Midbrain (tissue), 1 donor: ENCODE measurements around the gene BCL11A.
A peak's percentile ranks its signal among the peaks of the same experiment; 100 is the strongest.

Source experiments
- DNase-seq: peaks from one replicate; lab custom pipeline; 2025; lab: John Stamatoyannopoulos, UW

BCL11A gene

GRCh38 chr2:60484133-60484645 is 69.3 kb downstream of the BCL11A start:
- no peak for DNase-seq

DNA sequence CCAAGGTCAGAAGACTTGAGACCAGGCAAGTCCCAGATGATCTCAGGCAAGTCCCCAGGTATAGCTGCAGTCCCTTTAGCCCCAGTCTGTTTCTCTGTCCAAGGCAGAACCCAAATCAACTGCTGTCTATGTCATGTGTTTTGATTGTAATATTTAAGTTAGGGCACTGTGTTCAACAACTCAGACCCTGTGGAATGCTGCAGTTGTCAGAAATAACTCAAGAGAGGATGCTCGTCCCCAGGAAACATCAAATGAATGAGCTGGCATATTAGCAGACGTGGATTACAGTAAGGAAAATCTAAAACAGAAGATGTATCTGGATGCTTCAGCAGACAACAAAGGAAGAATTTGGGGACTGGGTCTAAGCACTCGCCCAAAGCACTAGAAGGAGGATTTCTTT is 70.1 kb downstream of the BCL11A start:
- DNase-seq: no peak

- DNase-seq: no peak
Observed at GRCh38 chr2:60482222-60482621, 71.2 kb downstream of the BCL11A start.

DNA sequence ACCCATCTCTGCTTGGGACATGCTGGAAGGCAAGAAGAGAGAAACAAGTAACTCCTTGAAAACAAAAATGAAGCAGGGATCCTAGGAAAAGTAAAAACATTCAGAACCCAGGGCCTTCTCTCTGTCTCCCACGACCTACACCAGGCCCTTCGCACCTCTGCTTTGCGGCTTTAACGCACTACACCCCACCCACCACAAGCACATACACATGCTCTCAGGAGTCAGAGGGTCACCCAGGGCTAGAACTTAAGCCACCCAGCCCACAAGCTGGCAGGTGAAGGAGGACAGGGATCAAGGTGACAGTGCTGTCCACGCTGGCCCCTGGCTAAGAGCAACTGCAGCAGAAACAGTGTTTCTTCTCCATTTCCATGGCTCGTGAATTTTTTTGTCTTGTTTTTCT is 72.2 kb downstream of the BCL11A start:
- DNase-seq: no peak

DNA sequence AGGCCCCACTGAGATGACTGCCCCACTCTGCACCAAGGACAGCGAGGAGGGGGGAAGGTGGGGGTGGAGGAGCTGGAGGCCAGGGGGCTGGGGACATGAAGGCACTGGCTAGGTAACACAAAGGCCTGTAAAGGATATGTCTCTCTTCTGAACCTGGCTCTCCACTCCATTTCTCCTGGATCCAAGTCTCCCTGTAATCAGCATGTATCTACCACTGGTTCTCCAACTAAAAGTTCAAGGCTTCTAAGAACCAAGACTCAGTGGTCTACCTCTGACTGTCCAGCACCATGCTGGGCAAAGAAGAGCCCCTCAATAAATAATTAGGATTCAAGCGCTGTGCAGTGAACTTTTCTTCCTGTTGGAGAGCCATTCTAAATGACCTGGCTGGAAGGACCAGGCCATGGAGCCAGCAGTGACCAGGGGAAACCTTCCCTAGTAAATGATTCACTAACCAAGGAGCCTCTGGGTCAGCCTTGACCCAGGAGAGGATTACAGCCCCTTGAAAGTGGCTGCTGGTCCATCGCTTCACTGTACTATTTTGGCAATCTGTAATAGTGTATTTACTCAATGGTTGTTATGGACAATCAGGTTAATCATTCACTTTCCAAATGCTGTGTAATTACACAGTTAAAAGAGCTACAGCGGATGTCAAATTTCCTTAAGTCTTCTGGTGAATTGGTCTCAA is 73.2 kb downstream of the BCL11A start:
- DNase-seq: no peak

- DNase-seq: no peak
Observed at GRCh38 chr2:60479226-60480088, 74.0 kb downstream of the BCL11A start.

DNA sequence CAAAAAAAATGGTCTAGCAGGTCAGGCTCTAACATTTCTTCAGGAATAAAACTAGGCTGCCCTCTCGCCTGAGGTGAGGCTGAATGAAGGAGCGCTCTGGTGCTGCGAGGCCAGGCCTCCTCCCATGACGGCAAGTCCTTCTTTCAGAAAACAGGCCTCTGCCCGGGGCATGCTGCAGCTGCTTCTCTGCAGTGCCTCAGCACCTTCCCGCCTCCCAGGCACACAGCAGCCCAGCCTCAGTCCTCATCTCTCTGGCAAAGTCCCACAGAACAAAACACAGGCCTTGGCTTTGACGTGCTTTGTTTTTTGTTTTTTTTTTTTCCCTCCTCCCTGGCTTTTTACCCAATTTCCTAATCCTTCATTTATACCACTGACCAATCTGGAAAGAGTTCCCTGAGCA is 74.8 kb downstream of the BCL11A start:
- DNase-seq: no peak

GRCh38 chr2:60476206-60476954 is 77.1 kb downstream of the BCL11A start:
- DNase-seq: no peak

DNA sequence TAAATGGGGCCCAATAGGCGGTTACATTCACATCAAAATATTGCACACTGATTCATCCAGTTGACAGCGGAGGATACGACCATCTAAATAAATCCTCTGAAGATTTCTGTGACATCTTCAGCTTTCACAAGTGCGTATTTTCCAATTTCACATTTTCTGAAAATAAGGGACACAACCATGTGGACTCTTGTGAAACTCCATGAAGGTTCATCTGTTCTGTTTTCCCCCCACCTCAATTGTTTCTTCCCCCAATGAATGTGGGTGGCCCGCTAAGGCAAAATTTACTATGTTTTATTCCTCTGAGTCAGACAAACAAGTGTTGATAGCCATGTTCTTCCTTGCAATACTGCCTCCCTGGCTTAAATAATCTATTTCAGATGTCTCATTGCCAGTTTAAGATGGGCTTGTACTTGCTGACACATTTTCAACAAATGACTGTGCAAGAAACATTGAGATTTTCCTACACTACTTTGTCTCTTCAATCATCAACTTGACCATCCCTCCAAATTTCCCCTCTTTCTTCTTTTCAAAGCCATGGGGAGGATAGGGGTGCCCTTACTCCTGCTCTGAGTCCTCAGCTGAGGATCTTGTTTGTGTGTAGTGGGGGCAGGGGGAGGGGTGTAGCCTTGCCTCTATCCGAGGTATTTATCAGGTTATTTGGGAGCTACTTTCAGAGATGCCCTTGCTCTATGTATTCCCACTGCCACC is 78.2 kb downstream of the BCL11A start:
- DNase-seq: no peak

DNA sequence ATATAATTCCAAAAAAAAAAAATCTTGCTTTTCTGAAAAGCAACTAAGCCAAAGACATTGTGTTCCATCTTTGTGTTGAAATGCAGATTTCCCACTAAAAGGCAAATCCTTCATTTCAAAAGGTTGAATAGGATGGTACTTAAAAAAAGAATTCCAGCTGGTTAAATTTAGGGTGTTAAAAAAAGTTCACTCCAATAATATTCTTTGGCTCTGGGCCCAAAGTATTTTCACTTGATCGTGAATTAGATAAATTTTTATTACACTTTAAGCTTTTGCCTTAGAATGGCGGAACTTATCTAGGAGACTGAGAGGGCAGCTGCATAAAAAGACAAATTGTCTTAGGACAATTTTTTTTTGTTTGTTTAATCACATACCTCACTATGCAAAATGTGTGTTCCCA is 79.2 kb downstream of the BCL11A start:
- no peak for DNase-seq

- DNase-seq: no peak
Observed at GRCh38 chr2:60473546-60473945, 79.9 kb downstream of the BCL11A start.

- DNase-seq: no peak
Observed at GRCh38 chr2:60472663-60473289, 80.7 kb downstream of the BCL11A start.

DNA sequence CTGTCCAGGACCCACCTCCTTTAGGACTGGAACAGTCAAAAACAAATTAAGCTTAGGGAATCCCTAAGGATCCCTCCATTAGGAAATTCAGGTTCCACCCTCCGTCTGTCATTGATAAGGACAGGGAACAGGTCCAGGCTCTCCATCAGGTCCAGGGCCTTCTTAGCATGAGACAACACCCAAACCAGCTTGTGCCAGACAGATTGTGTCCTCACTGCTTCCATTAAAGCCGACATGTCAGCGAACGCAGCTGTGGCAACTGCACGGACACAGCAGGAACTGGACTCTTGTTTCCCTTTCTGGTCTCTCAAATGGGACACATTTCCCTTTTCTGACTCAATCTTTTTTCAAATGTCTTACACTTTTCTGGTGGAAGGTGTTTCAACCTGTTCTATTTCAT is 81.4 kb downstream of the BCL11A start:
- DNase-seq: no peak

DNA sequence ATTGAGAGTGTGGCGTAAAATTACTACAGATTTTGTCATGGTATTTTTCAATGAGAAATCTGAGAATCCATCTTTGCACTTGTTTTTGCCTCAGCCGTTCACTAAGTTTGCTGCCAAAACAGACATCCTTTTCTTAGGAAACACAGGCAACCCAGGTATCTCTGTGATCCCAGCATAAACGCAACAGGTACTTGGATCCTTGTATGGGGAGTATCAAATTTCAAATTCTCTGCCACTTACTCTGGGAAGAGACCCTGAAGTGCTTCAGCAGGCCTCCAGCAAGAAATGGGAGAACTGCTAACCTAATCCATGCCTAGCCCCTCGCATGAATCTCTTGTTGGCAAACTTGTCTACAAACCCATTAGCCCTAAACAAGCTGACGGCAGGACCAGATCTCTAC is 83.1 kb downstream of the BCL11A start:
- DNase-seq: no peak

GRCh38 chr2:60469536-60470317 is 83.7 kb downstream of the BCL11A start:
- no peak for DNase-seq

DNA sequence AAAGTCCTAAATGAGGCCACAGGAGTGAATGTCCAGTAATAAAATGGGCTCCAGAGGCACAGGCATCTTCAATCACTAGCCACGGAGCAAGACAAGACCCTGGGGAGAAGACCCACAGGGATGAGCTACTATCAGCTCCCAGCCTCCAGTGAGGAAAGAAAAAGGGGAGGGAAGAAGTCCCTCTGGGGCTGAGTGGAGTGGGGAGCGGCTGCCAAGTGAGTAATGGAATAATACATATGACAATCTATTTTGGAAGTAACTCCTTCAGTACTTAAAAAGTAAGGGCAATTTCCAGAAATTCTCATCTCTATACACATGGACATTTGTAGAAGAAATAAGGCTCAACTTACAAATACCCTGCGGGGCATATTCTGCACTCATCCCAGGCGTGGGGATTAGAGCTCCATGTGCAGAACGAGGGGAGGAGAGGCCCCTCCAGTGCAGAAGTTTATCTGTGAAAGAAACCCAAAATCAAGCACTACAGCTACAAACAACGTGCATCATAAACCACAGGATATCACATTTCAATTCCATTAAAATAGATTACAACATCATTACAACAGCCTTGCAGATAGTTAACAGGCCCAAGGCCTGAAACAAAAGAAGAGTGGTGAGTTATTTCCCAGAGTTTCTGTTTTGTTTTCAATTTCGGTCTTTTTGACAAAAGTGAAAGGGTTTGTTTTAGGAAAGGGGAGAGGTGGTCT is 84.9 kb downstream of the BCL11A start:
- no peak for DNase-seq

- DNase-seq: no peak
Observed at GRCh38 chr2:60466161-60466702, 87.2 kb downstream of the BCL11A start.

- no peak for DNase-seq
Observed at GRCh38 chr2:60465736-60466135, 87.7 kb downstream of the BCL11A start.

DNA sequence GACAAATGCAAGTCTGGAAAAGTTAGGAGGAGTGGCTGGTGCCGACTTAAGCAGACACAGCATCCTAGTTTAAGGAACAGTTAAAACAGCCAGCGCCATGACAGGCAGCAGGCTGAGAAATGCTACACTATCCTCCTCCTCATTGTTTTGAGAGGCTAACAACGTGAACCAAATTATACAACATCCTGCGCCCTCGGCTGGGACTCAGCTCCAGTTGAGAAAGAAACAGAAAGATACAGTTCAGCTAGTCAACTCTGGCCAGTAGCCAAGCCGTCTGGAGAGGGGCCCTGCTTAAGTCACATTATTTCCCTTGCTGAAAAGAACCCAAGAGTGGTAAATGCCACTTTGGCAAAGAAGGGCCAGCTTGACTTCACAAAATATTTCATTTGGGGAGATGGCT is 90.2 kb downstream of the BCL11A start:
- DNase-seq: peak; percentile 58
